WTC11 (cell line): Measurements from ENCODE around the gene KRTAP12-4. TPM values are rescaled to one million over a fixed set of nuclear protein-coding genes. Genes with fewer than 3 reads are reported as not detected.

Source experiments
- ATAC-seq: fragments of 200-7000 bp; cut with Tn5 transposase; 2 replicates; pipeline ENCODE4 v1.10.0; 2021; ENCODE audit warnings: mild to moderate bottlenecking, moderate library complexity
- CTCF ChIA-PET: fragments of 300-600 bp; sonication (Branson Sonifier 250); formaldehyde crosslinking; loops from one replicate; lab custom pipeline; 2021; ENCODE audit warnings: antibody characterized with exemption; lab: Charles Lee
- POLR2A ChIA-PET: fragments of 350-600 bp; sonication (Branson Sonifier 250); formaldehyde crosslinking; loops from one replicate; lab custom pipeline; 2021; ENCODE audit warnings: antibody characterized with exemption; lab: Charles Lee
- DNase-seq: peaks from one replicate; pipeline ENCODE4 v3.0.0; 2021; ENCODE audit warnings: low spot score
- H3K27ac Mint-ChIP-seq: 2 replicates; pipeline ENCODE4 v1.8.0; 2021; ENCODE audit warnings: mixed read lengths
- H3K27me3 Mint-ChIP-seq: 2 replicates; pipeline ENCODE4 v1.8.0; 2021; ENCODE audit warnings: low read depth, mild to moderate bottlenecking, moderate library complexity, mixed read lengths
- H3K36me3 Mint-ChIP-seq: 2 replicates; pipeline ENCODE4 v1.8.0; 2021; ENCODE audit warnings: mixed read lengths
- H3K4me1 Mint-ChIP-seq: 2 replicates; pipeline ENCODE4 v1.8.0; 2022; ENCODE audit warnings: mixed read lengths
- H3K4me3 Mint-ChIP-seq: 2 replicates; pipeline ENCODE4 v1.8.0; 2021; ENCODE audit warnings: mild to moderate bottlenecking, moderate library complexity, mixed read lengths
- H3K9me3 Mint-ChIP-seq: 2 replicates; pipeline ENCODE4 v1.8.0; 2021; ENCODE audit warnings: mixed read lengths
- ATF3 ChIP-seq: sonication (generic); formaldehyde crosslinking; conservative IDR thresholded peaks from 2 replicates; pipeline ENCODE4 v1.8.1; 2022; ENCODE audit warnings: mild to moderate bottlenecking, missing genetic modification reagents
- CBFB ChIP-seq: sonication (generic); formaldehyde crosslinking; IDR thresholded peaks from 2 replicates; pipeline ENCODE4 v1.8.1; 2022; ENCODE audit warnings: mild to moderate bottlenecking, low read depth, missing genetic modification reagents
- CREM ChIP-seq: sonication (generic); formaldehyde crosslinking; IDR thresholded peaks from 2 replicates; pipeline ENCODE4 v1.8.1; 2022; ENCODE audit warnings: mild to moderate bottlenecking, missing genetic modification reagents, moderate library complexity
- E2F4 ChIP-seq: sonication (generic); formaldehyde crosslinking; IDR thresholded peaks from 2 replicates; pipeline ENCODE4 v1.8.1; 2022; ENCODE audit warnings: low read depth, mild to moderate bottlenecking, moderate library complexity, missing genetic modification reagents, borderline replicate concordance
- FOXJ3 ChIP-seq: sonication (generic); formaldehyde crosslinking; IDR thresholded peaks from 2 replicates; pipeline ENCODE4 v1.9.0; 2021; ENCODE audit warnings: missing genetic modification reagents, mild to moderate bottlenecking, borderline replicate concordance
- GABPB1 ChIP-seq: sonication (generic); formaldehyde crosslinking; IDR thresholded peaks from 2 replicates; pipeline ENCODE4 v1.8.1; 2023; ENCODE audit warnings: mild to moderate bottlenecking, missing genetic modification reagents
- MXD4 ChIP-seq: fragments of 250-450 bp; sonication (Bioruptor Pico); IDR thresholded peaks from 2 replicates; pipeline ENCODE4 v1.8.0; 2021; ENCODE audit warnings: mild to moderate bottlenecking, moderate library complexity, borderline replicate concordance
- NFATC4 ChIP-seq: fragments of 250-450 bp; sonication (Bioruptor Pico); IDR thresholded peaks from 2 replicates; pipeline ENCODE4 v1.9.0; 2021; ENCODE audit warnings: mild to moderate bottlenecking
- NFE2L1 ChIP-seq: sonication (generic); formaldehyde crosslinking; IDR thresholded peaks from 2 replicates; pipeline ENCODE4 v1.8.1; 2023; ENCODE audit warnings: missing genetic modification reagents
- PRDM15 ChIP-seq: sonication (generic); formaldehyde crosslinking; IDR thresholded peaks from 2 replicates; pipeline ENCODE4 v1.8.0; 2022; ENCODE audit warnings: missing genetic modification reagents
- PRRX2 ChIP-seq: fragments of 250-450 bp; sonication (Bioruptor Pico); IDR thresholded peaks from 2 replicates; pipeline ENCODE4 v1.8.0; 2021; ENCODE audit warnings: mild to moderate bottlenecking
- TEAD4 ChIP-seq: sonication (generic); formaldehyde crosslinking; IDR thresholded peaks from 2 replicates; pipeline ENCODE4 v1.8.0; 2022; ENCODE audit warnings: mild to moderate bottlenecking, missing genetic modification reagents
- USF1 ChIP-seq: sonication (generic); formaldehyde crosslinking; IDR thresholded peaks from 2 replicates; pipeline ENCODE4 v1.8.0; 2022; ENCODE audit warnings: mild to moderate bottlenecking, missing genetic modification reagents
- USF2 ChIP-seq: sonication (generic); formaldehyde crosslinking; IDR thresholded peaks from 2 replicates; pipeline ENCODE4 v1.8.1; 2023; ENCODE audit warnings: mild to moderate bottlenecking, missing genetic modification reagents, moderate library complexity
- ZMAT4 ChIP-seq: fragments of 250-450 bp; sonication (Bioruptor Pico); IDR thresholded peaks from 2 replicates; pipeline ENCODE4 v1.9.0; 2021; ENCODE audit warnings: mild to moderate bottlenecking
- ZNF219 ChIP-seq: sonication (generic); formaldehyde crosslinking; IDR thresholded peaks from 2 replicates; pipeline ENCODE4 v1.8.0; 2023; ENCODE audit warnings: missing genetic modification reagents, mild to moderate bottlenecking, borderline replicate concordance
- ZNF232 ChIP-seq: sonication (generic); formaldehyde crosslinking; IDR thresholded peaks from 2 replicates; pipeline ENCODE4 v1.8.0; 2022; ENCODE audit warnings: mild to moderate bottlenecking, missing genetic modification reagents
- ZNF425 ChIP-seq: fragments of 250-450 bp; sonication (Bioruptor Pico); conservative IDR thresholded peaks from 2 replicates; pipeline ENCODE4 v1.9.0; 2021; ENCODE audit warnings: mild to moderate bottlenecking
- ZNF512 ChIP-seq: sonication (generic); formaldehyde crosslinking; IDR thresholded peaks from 2 replicates; pipeline ENCODE4 v1.8.1; 2022; ENCODE audit warnings: missing genetic modification reagents, borderline replicate concordance
- total RNA-seq: library from RNA; stranded (reverse); gene quantifications from 3 replicates; pipeline ENCODE4 v1.2.3, GENCODE V29; 2021

The KRTAP12-4 gene
- total RNA-seq, 1 experiment from 2014 or later = not detected

- Mint-ChIP-seq H3K36me3 (peaks cover 8% of the 10 kb centered on the region), H3K27ac (no peak overlapping the region), H3K4me1 (peaks cover 21% of the 10 kb centered on the region), H3K27me3 (peaks cover 6% of the 10 kb centered on the region; the same call in 1 of the 2 replicates), H3K9me3 (peaks cover 6% of the 10 kb centered on the region), H3K4me3 (no peak overlapping the region)
- DNase-seq (no peak), ATAC-seq (no peak)
- TF ChIP-seq USF2 (CRISPR knock-in tag) (no peak), MXD4 (CRISPR knock-in tag) (no peak), ZNF219 (no peak), ZMAT4 (CRISPR knock-in tag) (no peak), NFE2L1 (CRISPR knock-in tag) (no peak), PRRX2 (no peak), ZNF425 (CRISPR knock-in tag) (no peak), CREM (CRISPR knock-in tag) (no peak), USF1 (no peak), ZNF232 (CRISPR knock-in tag) (no peak), E2F4 (CRISPR knock-in tag) (no peak), ZNF512 (CRISPR knock-in tag) (no peak), CBFB (no peak), FOXJ3 (no peak), TEAD4 (CRISPR knock-in tag) (no peak), ATF3 (CRISPR knock-in tag) (no peak), NFATC4 (no peak), GABPB1 (CRISPR knock-in tag) (no peak)
- ChIA-PET POLR2A (no interaction called here), CTCF (interaction anchor here (0.5 to 2.5 kb wide), 4 partner anchors 69 to 1722 kb away, joined by 3 to 9 read pairs (median 4); no protein-coding TSS in a partner anchor)
Measured at GRCh38 chr21:44687671-44688070, 33.2 kb upstream of the KRTAP12-4 start.

GRCh38 chr21:44686843-44687561, 32.5 kb upstream of the KRTAP12-4 start:
- Mint-ChIP-seq H3K27me3 (peaks cover 6% of the 10 kb centered on the region; the same call in 1 of the 2 replicates), H3K9me3 (no peaks in the 10 kb centered on the region; the same call in 1 of the 2 replicates), H3K27ac (peak overlapping the region; percentile 80), H3K36me3 (0 out of 2 replicates have a peak, but pooled peaks cover 3% of the 10 kb centered on the region), H3K4me3 (no peak overlapping the region), H3K4me1 (peaks cover 21% of the 10 kb centered on the region)
- ATAC-seq (peak; percentile 38), DNase-seq (no peak)
- CTCF ChIA-PET = interaction anchor here (0.5 to 2.5 kb wide), 10 partner anchors 32 to 1721 kb away, joined by 3 to 9 read pairs (median 4); no protein-coding TSS in a partner anchor
- POLR2A ChIA-PET = interaction anchor here (0.8 kb wide), 1 partner anchor 9 kb away, joined by 3 read pairs; no protein-coding TSS in a partner anchor
- no peak for TF ChIP-seq PRDM15
